Measurements from ENCODE around the gene PTCH2. TPM values are rescaled to one million over a fixed set of nuclear protein-coding genes. Genes with fewer than 3 reads are reported as not detected.

PTCH2 gene
- total and polyA plus RNA-seq, 2 of the 13 experiments (the other 11 are each of a cell fraction or from before 2014, with no cell fraction given): 0.60 to 1.5 TPM

GRCh38 chr1:44827197-44828002 lies 15.7 kb downstream of the PTCH2 start (continued):
- TF ChIP-seq, protein P1, sequence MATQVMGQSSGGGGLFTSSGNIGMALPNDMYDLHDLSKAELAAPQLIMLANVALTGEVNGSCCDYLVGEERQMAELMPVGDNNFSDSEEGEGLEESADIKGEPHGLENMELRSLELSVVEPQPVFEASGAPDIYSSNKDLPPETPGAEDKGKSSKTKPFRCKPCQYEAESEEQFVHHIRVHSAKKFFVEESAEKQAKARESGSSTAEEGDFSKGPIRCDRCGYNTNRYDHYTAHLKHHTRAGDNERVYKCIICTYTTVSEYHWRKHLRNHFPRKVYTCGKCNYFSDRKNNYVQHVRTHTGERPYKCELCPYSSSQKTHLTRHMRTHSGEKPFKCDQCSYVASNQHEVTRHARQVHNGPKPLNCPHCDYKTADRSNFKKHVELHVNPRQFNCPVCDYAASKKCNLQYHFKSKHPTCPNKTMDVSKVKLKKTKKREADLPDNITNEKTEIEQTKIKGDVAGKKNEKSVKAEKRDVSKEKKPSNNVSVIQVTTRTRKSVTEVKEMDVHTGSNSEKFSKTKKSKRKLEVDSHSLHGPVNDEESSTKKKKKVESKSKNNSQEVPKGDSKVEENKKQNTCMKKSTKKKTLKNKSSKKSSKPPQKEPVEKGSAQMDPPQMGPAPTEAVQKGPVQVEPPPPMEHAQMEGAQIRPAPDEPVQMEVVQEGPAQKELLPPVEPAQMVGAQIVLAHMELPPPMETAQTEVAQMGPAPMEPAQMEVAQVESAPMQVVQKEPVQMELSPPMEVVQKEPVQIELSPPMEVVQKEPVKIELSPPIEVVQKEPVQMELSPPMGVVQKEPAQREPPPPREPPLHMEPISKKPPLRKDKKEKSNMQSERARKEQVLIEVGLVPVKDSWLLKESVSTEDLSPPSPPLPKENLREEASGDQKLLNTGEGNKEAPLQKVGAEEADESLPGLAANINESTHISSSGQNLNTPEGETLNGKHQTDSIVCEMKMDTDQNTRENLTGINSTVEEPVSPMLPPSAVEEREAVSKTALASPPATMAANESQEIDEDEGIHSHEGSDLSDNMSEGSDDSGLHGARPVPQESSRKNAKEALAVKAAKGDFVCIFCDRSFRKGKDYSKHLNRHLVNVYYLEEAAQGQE (IDR thresholded peaks at IDR 0.05; ENCODE audit: borderline replicate concordance in 1 of 2, low read depth in 1 of 2, low read length in 2 of 2): no peak
- no peak for TF ChIP-seq SMARCC2 (IDR thresholded peaks at IDR 0.05)
- TF ChIP-seq ZNF260 (CRISPR knock-in tag; IDR thresholded peaks at IDR 0.05; ENCODE audit: borderline replicate concordance, low read depth): 0 out of 2 replicates have a peak, but pooled peaks have one; percentile 86
- 0 out of 2 replicates have a peak, but pooled peaks have one; percentile 16 for TF ChIP-seq PCBP1 (IDR thresholded peaks at IDR 0.05; ENCODE audit: borderline replicate concordance, low read depth, low read length)
- TF ChIP-seq ZC3H4 (CRISPR knock-in tag; IDR thresholded peaks at IDR 0.05; ENCODE audit: borderline replicate concordance): no peak
- TF ChIP-seq, protein P2, sequence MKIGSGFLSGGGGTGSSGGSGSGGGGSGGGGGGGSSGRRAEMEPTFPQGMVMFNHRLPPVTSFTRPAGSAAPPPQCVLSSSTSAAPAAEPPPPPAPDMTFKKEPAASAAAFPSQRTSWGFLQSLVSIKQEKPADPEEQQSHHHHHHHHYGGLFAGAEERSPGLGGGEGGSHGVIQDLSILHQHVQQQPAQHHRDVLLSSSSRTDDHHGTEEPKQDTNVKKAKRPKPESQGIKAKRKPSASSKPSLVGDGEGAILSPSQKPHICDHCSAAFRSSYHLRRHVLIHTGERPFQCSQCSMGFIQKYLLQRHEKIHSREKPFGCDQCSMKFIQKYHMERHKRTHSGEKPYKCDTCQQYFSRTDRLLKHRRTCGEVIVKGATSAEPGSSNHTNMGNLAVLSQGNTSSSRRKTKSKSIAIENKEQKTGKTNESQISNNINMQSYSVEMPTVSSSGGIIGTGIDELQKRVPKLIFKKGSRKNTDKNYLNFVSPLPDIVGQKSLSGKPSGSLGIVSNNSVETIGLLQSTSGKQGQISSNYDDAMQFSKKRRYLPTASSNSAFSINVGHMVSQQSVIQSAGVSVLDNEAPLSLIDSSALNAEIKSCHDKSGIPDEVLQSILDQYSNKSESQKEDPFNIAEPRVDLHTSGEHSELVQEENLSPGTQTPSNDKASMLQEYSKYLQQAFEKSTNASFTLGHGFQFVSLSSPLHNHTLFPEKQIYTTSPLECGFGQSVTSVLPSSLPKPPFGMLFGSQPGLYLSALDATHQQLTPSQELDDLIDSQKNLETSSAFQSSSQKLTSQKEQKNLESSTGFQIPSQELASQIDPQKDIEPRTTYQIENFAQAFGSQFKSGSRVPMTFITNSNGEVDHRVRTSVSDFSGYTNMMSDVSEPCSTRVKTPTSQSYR (CRISPR knock-in tag; IDR thresholded peaks at IDR 0.05; ENCODE audit: borderline replicate concordance): no peak
- peak; percentile 64; the same call in 1 of the 2 replicates for TF ChIP-seq NAIF1 (CRISPR knock-in tag; IDR thresholded peaks at IDR 0.05; ENCODE audit: borderline replicate concordance)
- TF ChIP-seq NFYC (CRISPR knock-in tag; IDR thresholded peaks at IDR 0.05): no peak
- no peak for TF ChIP-seq HIVEP1 (CRISPR knock-in tag; IDR thresholded peaks at IDR 0.05)
- TF ChIP-seq, protein P3, sequence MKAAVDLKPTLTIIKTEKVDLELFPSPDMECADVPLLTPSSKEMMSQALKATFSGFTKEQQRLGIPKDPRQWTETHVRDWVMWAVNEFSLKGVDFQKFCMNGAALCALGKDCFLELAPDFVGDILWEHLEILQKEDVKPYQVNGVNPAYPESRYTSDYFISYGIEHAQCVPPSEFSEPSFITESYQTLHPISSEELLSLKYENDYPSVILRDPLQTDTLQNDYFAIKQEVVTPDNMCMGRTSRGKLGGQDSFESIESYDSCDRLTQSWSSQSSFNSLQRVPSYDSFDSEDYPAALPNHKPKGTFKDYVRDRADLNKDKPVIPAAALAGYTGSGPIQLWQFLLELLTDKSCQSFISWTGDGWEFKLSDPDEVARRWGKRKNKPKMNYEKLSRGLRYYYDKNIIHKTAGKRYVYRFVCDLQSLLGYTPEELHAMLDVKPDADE (CRISPR knock-in tag; IDR thresholded peaks at IDR 0.05): no peak
- TF ChIP-seq ZFAT (CRISPR knock-in tag; conservative IDR thresholded peaks at IDR 0.05): no peak
- no peak for TF ChIP-seq ZNF569 (CRISPR knock-in tag; IDR thresholded peaks at IDR 0.05; ENCODE audit: borderline replicate concordance)
- TF ChIP-seq, protein P4, sequence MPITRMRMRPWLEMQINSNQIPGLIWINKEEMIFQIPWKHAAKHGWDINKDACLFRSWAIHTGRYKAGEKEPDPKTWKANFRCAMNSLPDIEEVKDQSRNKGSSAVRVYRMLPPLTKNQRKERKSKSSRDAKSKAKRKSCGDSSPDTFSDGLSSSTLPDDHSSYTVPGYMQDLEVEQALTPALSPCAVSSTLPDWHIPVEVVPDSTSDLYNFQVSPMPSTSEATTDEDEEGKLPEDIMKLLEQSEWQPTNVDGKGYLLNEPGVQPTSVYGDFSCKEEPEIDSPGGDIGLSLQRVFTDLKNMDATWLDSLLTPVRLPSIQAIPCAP (CRISPR knock-in tag; IDR thresholded peaks at IDR 0.05; ENCODE audit: low read depth): no peak
- TF ChIP-seq SSRP1 (CRISPR knock-in tag; IDR thresholded peaks at IDR 0.05): no peak
- TF ChIP-seq ZHX1 (CRISPR knock-in tag; IDR thresholded peaks at IDR 0.05; ENCODE audit: low read depth): no peak

All from HepG2 (cell line).